Karpas-422 (cell line): ENCODE measurements around the gene THOC1. TPM values are rescaled to one million over a fixed set of nuclear protein-coding genes. Genes with fewer than 3 reads are reported as not detected.

ENCODE experiments used
- DNase-seq: peaks from one replicate; pipeline ENCODE4 v3.0.0-alpha.2; 2015
- H2AFZ ChIP-seq: fragments of 200-600 bp; sonication (generic); 2 replicates; pipeline ENCODE4 v1.6.1; 2014; ENCODE audit warnings: antibody characterized with exemption, low read length, mixed read lengths
- H3K27ac ChIP-seq: fragments of 200-600 bp; sonication (generic); 2 replicates; pipeline ENCODE4 v1.5.1; 2014; ENCODE audit warnings: mild to moderate bottlenecking, low read length, moderate library complexity
- H3K27me3 ChIP-seq: fragments of 200-600 bp; sonication (generic); 2 replicates; pipeline ENCODE4 v1.6.1; 2014; ENCODE audit warnings: low read length, mixed read lengths
- H3K36me3 ChIP-seq: fragments of 200-600 bp; sonication (generic); 2 replicates; pipeline ENCODE4 v1.6.1; 2014; ENCODE audit warnings: low read length, mixed read lengths; ENCODE audit not compliant: insufficient read depth
- H3K4me1 ChIP-seq: fragments of 200-600 bp; sonication (generic); 2 replicates; pipeline ENCODE4 v1.6.1; 2014; ENCODE audit warnings: mild to moderate bottlenecking, low read length, mixed read lengths
- H3K4me2 ChIP-seq: fragments of 200-600 bp; sonication (generic); 2 replicates; pipeline ENCODE4 v1.6.1; 2014; ENCODE audit warnings: low read length, low read depth, mild to moderate bottlenecking; ENCODE audit not compliant: poor library complexity, severe bottlenecking
- H3K4me3 ChIP-seq: fragments of 200-600 bp; sonication (generic); 2 replicates; pipeline ENCODE4 v1.5.1; 2014; ENCODE audit warnings: mild to moderate bottlenecking, antibody characterized with exemption, low read length, mixed read lengths
- H3K79me2 ChIP-seq: fragments of 200-600 bp; sonication (generic); 2 replicates; pipeline ENCODE4 v1.6.1; 2014; ENCODE audit warnings: mild to moderate bottlenecking, low read length, mixed read lengths
- H3K9ac ChIP-seq: fragments of 200-600 bp; sonication (generic); 2 replicates; pipeline ENCODE4 v1.6.0; 2014; ENCODE audit warnings: low read length
- H3K9me2 ChIP-seq: fragments of 200-600 bp; sonication (generic), shearing (Covaris generic); replicated peaks from 2 replicates; pipeline ENCODE4 v1.6.0; 2014; ENCODE audit warnings: mild to moderate bottlenecking, low read length, moderate library complexity; ENCODE audit not compliant: insufficient read depth
- H3K9me3 ChIP-seq: fragments of 300-700, 200-600 bp; sonication (generic); 2 replicates; pipeline ENCODE4 v1.6.1; 2014; ENCODE audit warnings: low read length, mixed read lengths
- H4K20me1 ChIP-seq: fragments of 200-600 bp; sonication (generic); 2 replicates; pipeline ENCODE4 v1.6.1; 2014; ENCODE audit warnings: mild to moderate bottlenecking, antibody characterized with exemption, low read length, low read depth; ENCODE audit not compliant: insufficient read depth
- total RNA-seq: library from RNA; depleted of rRNA; stranded (reverse); fragments of >200 nt; shearing (Covaris generic); gene quantifications from 2 replicates; pipeline ENCODE4 v1.2.3, GENCODE V29; 2014; ENCODE audit warnings: low replicate concordance; rRNA removed

THOC1 gene
- total RNA-seq, 1 experiment from 2014 or later, result 84.2 TPM

- H3K27ac ChIP-seq, result no peak overlapping the region
- no peak for DNase-seq
- no peak overlapping the region for H3K9ac ChIP-seq
- no peak overlapping the region for H2AFZ ChIP-seq
- no peaks in the 10 kb centered on the region for H3K4me1 ChIP-seq
- H3K36me3 ChIP-seq, result peaks cover 27% of the 10 kb centered on the region; the same call in 1 of the 2 replicates
- no peaks in the 10 kb centered on the region for H3K9me3 ChIP-seq
- H3K27me3 ChIP-seq, result no peaks in the 10 kb centered on the region
- no peak overlapping the region for H3K4me3 ChIP-seq
- H4K20me1 ChIP-seq, result no peaks in the 10 kb centered on the region
- no peaks in the 10 kb centered on the region for H3K9me2 ChIP-seq
- peaks cover 96% of the 10 kb centered on the region for H3K79me2 ChIP-seq
- H3K4me2 ChIP-seq, result no peak overlapping the region
These were observed 78.6 kb downstream of the THOC1 start for GRCh38 chr18:189254-189653.

GRCh38 chr18:183769-184168 is 84.1 kb downstream of the THOC1 start:
- Histone ChIP-seq H3K4me3 (no peak overlapping the region), H3K36me3 (peaks cover 47% of the 10 kb centered on the region; the same call in 1 of the 2 replicates), H3K27ac (no peak overlapping the region), H3K9ac (no peak overlapping the region), H2AFZ (no peak overlapping the region), H4K20me1 (no peaks in the 10 kb centered on the region), H3K4me2 (no peak overlapping the region), H3K27me3 (no peaks in the 10 kb centered on the region), H3K79me2 (peaks cover 97% of the 10 kb centered on the region), H3K9me2 (no peaks in the 10 kb centered on the region), H3K4me1 (no peaks in the 10 kb centered on the region), H3K9me3 (no peaks in the 10 kb centered on the region)
- no peak for DNase-seq

GRCh38 chr18:181711-182110 is 86.1 kb downstream of the THOC1 start:
- Histone ChIP-seq H3K4me1 (no peaks in the 10 kb centered on the region), H3K27me3 (no peaks in the 10 kb centered on the region), H3K27ac (no peak overlapping the region), H3K4me2 (no peak overlapping the region), H2AFZ (no peak overlapping the region), H4K20me1 (no peaks in the 10 kb centered on the region), H3K4me3 (no peak overlapping the region), H3K9me3 (no peaks in the 10 kb centered on the region), H3K36me3 (peaks cover 55% of the 10 kb centered on the region; the same call in 1 of the 2 replicates), H3K79me2 (peaks cover 97% of the 10 kb centered on the region), H3K9ac (no peak overlapping the region), H3K9me2 (no peaks in the 10 kb centered on the region)
- no peak for DNase-seq

- no peak overlapping the region for H3K4me3 ChIP-seq
- no peak for DNase-seq
- H3K4me2 ChIP-seq, result no peak overlapping the region
- peaks cover 60% of the 10 kb centered on the region; the same call in 1 of the 2 replicates for H3K36me3 ChIP-seq
- H3K27ac ChIP-seq, result no peak overlapping the region
- no peaks in the 10 kb centered on the region for H4K20me1 ChIP-seq
- H3K9me2 ChIP-seq, result no peaks in the 10 kb centered on the region
- H3K9me3 ChIP-seq, result no peaks in the 10 kb centered on the region
- H3K4me1 ChIP-seq, result no peaks in the 10 kb centered on the region
- no peak overlapping the region for H2AFZ ChIP-seq
- H3K9ac ChIP-seq, result no peak overlapping the region
- no peaks in the 10 kb centered on the region for H3K27me3 ChIP-seq
- peaks cover 99% of the 10 kb centered on the region for H3K79me2 ChIP-seq
These were observed 88.3 kb downstream of the THOC1 start for GRCh38 chr18:179499-179898.

GRCh38 chr18:172361-172760 is 95.5 kb downstream of the THOC1 start:
- no peaks in the 10 kb centered on the region for H3K4me1 ChIP-seq
- no peak overlapping the region for H3K4me3 ChIP-seq
- no peak for DNase-seq
- H4K20me1 ChIP-seq, result no peaks in the 10 kb centered on the region
- no peak overlapping the region for H3K27ac ChIP-seq
- no peaks in the 10 kb centered on the region for H3K9me2 ChIP-seq
- H3K9ac ChIP-seq, result no peak overlapping the region
- H3K9me3 ChIP-seq, result no peaks in the 10 kb centered on the region
- H3K36me3 ChIP-seq, result peaks cover 36% of the 10 kb centered on the region
- H3K79me2 ChIP-seq, result peaks cover 71% of the 10 kb centered on the region
- no peaks in the 10 kb centered on the region for H3K27me3 ChIP-seq
- no peak overlapping the region for H3K4me2 ChIP-seq
- no peak overlapping the region for H2AFZ ChIP-seq

Other genes starting within 250 kb of the THOC1 start
- not detected in 2 replicates for gene TUBB8B, start 218.4 kb downstream of the THOC1 start, total RNA-seq
- 11.8 and 40.1 TPM in 2 replicates for gene USP14, start 109.5 kb downstream of the THOC1 start, total RNA-seq
- not detected in 2 replicates for gene COLEC12, start 232.7 kb upstream of the THOC1 start, total RNA-seq